NCI-H446 (cell line): ENCODE measurements around the gene MFAP3.
A peak's percentile ranks its signal among the peaks of the same experiment; 100 is the strongest.
"Not testable (repeated sequence)": the region's sequence is repeated elsewhere in the genome, so short reads cannot be mapped to it uniquely, and the experiment has no call there.

Experiments
- DNase-seq, 2 experiments: peaks; one replicate each; lab custom pipeline; 2025; lab: John Stamatoyannopoulos, UW

MFAP3 gene

GRCh38 chr5:154053468-154053867, 14.7 kb downstream of the MFAP3 start:
- no peak for DNase-seq

GRCh38 chr5:154055201-154055600, 16.4 kb downstream of the MFAP3 start:
- no peak for DNase-seq

GRCh38 chr5:154058055-154059038, 19.6 kb downstream of the MFAP3 start:
- no peak for DNase-seq

- no peak for DNase-seq
Observed at GRCh38 chr5:154059039-154059430, 20.3 kb downstream of the MFAP3 start.

DNA sequence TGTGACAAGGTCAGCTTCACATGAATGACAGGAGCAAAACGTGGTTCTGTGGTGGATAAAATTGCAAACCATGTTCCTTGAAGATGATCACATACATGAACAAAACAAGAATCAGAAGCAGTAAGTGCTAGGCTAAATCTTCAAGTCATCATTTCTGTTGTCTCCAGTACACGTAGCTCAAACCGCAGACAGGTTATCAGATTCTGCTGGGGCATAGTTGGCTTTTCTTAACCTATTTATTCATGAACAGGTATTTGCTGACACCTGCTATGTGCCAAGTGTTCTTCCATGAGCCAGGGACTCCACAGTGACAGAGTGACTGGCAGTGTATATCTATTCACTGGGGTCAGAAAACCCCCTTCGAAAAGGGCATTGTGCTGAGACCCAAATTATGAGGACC, 20.8 kb downstream of the MFAP3 start:
- DNase-seq, result no peak

- DNase-seq, result no peak
Observed at GRCh38 chr5:154060606-154061005, 21.8 kb downstream of the MFAP3 start.

GRCh38 chr5:154063372-154063771, 24.6 kb downstream of the MFAP3 start:
- DNase-seq, result no peak

DNA sequence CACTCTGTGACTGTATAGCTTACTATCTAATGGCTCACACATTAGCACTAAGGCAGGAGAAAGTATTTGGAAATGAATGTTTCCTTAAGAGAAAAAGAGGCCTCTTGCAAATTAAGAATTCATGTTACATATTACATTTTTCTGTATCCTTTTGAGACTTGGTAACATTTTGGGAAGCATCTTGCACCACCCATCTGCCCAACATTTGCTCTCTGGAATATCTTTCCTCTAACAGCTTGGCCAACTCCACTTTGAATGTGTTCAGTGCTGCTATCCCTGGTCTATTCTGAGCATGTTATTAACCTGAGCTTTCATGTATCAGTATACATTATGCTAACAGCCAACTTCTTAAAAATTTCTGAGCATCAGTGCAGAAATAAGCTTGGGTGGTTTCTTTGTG, 27.2 kb downstream of the MFAP3 start:
- no peak for DNase-seq

- DNase-seq, result not testable (repeated sequence)
Observed at GRCh38 chr5:154069854-154070253, 31.1 kb downstream of the MFAP3 start.

DNA sequence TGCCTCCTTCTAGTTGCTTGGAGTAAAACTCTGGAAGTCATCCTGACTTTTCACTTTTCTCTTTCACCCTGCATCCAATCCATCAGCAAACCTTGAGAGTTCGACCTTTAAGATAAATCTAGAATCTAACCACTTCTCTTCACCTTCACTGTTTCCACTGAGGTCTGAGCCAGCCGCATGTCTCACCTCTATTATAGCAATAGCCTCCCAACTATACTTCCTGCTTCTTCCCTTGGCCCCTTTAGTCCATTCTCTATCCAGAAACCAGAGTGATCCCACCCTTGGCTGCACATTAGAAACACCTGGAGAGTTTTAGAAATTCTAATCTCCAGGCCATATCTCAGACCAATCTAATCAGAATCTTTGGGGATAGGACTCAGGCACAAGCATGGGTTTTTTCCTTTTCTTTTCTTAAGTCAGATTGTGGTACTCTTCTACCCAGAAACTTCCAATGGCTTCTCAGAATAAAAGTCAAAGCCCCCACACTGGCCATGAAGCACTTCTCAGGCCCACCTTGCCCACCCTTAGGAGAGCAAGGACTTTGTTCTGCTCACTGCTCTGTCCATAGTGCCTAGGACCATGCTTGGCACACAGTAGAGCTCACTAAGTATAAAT, 33.1 kb downstream of the MFAP3 start:
- DNase-seq, result no peak

GRCh38 chr5:154072414-154073171, 33.8 kb downstream of the MFAP3 start:
- peak; percentile 62 to 63 for DNase-seq

GRCh38 chr5:154076240-154076922, 37.6 kb downstream of the MFAP3 start:
- no peak for DNase-seq

DNA sequence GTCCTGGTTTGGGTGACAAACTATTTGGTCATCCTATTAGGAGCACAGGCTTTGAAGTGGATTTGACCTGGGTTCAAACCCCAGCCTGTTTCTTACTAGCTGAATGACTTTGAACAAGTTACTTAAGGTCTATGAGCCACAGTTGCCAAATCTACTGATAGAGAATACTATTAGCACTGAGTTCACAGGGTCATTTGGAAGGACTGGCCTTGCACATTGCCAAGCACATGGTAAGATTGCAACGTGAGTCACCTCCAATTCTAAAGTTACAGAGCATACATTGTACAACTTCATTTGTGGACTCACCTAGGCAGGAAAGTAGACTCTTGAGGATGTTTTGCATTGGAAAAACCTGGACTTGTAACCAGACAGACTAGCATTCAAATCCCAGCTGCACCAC, 38.9 kb downstream of the MFAP3 start:
- no peak for DNase-seq

DNA sequence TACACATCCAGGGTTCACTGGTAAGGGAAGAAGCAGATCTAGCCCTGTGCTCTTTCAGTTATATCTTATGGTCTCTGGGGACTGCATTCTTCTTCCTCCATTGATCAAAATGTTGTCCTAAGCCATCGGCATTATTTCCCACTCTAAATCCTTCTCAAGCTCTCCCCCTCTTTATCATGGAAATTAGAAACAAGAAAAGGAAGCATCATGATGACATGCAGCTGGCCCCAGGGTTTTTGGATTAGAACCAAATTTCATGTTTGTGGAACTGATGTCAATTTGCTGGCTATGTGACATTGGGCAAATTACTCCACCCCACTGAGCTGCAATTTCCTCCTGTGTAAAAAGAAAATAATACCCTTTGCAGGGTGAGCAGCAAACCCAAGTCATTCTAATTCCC, 39.5 kb downstream of the MFAP3 start:
- peak in 1 of 2 experiments; percentile 21 for DNase-seq

- DNase-seq, result peak in 1 of 2 experiments; percentile 14
Observed at GRCh38 chr5:154081246-154081645, 42.5 kb downstream of the MFAP3 start.

GRCh38 chr5:154084062-154084639, 45.4 kb downstream of the MFAP3 start:
- DNase-seq, result no peak

GRCh38 chr5:154086146-154086545, 47.4 kb downstream of the MFAP3 start:
- DNase-seq, result no peak

DNA sequence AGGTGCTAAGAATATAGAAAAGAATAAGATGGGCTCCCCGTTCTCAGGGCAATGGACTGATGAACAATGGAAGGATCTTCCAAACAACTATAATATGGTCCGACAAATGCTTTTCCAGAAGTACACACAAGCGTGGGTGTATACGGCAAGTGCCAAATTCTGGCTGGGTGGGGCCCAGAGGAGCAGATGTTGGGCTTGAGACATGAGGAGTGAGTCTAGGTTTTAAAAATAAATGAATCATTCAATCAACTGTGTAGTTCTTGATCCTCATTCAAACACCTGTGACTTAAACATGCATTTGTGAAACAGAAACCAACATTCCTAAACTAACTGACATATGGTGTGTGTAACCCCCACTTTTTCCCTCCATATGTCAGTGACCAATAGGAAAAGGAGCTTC, 47.9 kb downstream of the MFAP3 start:
- DNase-seq, result peak; percentile 16 to 51

- peak; percentile 77 to 81 for DNase-seq
Observed at GRCh38 chr5:154087260-154087659, 48.5 kb downstream of the MFAP3 start.

- DNase-seq, result no peak
Observed at GRCh38 chr5:154088801-154089200, 50.0 kb downstream of the MFAP3 start.

GRCh38 chr5:154090656-154091055, 51.9 kb downstream of the MFAP3 start:
- no peak for DNase-seq
